ENCODE results near the gene SESN1.
"Not testable (repeated sequence)": the region's sequence is repeated elsewhere in the genome, so short reads cannot be mapped to it uniquely, and the experiment has no call there.

DNA sequence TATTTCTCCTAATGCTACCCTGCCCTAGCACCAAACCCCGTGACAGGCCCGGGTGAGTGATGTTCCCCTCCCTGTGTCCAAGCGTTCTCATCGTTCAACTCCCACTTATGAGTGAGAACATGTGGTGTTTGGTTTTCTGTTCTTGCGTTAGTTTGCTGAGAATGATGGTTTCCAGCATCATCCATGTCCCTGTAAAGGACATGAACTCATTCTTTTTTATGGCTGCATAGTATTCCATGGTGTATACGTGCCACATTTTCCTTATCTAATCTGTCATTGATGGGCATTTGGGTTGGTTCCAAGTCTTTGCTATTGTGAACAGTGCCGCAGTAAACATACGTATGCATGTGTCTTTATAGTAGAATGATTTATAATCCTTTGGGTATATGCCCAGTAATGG lies 15.0 kb upstream of the SESN1 start:
- not testable (repeated sequence) for TF ChIP-seq HDGF (IDR thresholded peaks at IDR 0.05; ENCODE audit: borderline replicate concordance); ARNT (IDR thresholded peaks at IDR 0.05); ELF4 (IDR thresholded peaks at IDR 0.05); BHLHE40 (IDR thresholded peaks at IDR 0.05; ENCODE audit: borderline replicate concordance); NFRKB (IDR thresholded peaks at IDR 0.05); SUZ12 (IDR thresholded peaks at IDR 0.05); FOXK2 (IDR thresholded peaks at IDR 0.05); CTBP1 (IDR thresholded peaks at IDR 0.05; ENCODE audit: borderline replicate concordance); FOXM1 (IDR thresholded peaks at IDR 0.05; ENCODE audit: borderline replicate concordance); L3MBTL2 (conservative IDR thresholded peaks at IDR 0.05); ZNF384 (IDR thresholded peaks at IDR 0.05); SP1 (IDR thresholded peaks at IDR 0.05); TARDBP (IDR thresholded peaks at IDR 0.05)
- TF ChIP-seq, protein P1, sequence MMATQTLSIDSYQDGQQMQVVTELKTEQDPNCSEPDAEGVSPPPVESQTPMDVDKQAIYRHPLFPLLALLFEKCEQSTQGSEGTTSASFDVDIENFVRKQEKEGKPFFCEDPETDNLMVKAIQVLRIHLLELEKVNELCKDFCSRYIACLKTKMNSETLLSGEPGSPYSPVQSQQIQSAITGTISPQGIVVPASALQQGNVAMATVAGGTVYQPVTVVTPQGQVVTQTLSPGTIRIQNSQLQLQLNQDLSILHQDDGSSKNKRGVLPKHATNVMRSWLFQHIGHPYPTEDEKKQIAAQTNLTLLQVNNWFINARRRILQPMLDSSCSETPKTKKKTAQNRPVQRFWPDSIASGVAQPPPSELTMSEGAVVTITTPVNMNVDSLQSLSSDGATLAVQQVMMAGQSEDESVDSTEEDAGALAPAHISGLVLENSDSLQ (IDR thresholded peaks at IDR 0.05) = not testable (repeated sequence)

All from HEK293T (cell line).